GM12878 (cell line): ENCODE results near the gene RARG. TPM values are rescaled to one million over a fixed set of nuclear protein-coding genes. Genes with fewer than 3 reads are reported as not detected.
A peak's percentile ranks its signal among the peaks of the same experiment; 100 is the strongest.

Experiments used
- ATAC-seq: fragments of 200-7000 bp; cut with Tn5 transposase; 3 replicates; pipeline ENCODE4 v1.9.1; 2020; ENCODE audit warnings: mild to moderate bottlenecking, moderate library complexity
- BruUV-seq: library from RNA; stranded (reverse); fragments of 400-500 nt; replicated peaks from 2 replicates; lab custom pipeline; 2021; lab: Mats Ljungman, UMichigan
- CTCF ChIA-PET: fragments of 300-600 bp; sonication (Branson Sonifier 250); formaldehyde crosslinking; extraction: SDS; loops from one replicate; lab custom pipeline; 2021; ENCODE audit warnings: inconsistent platforms; lab: Yijun Ruan, JAX
- POLR2A ChIA-PET: fragments of 350-600 bp; formaldehyde crosslinking; extraction: SDS; loops from one replicate; lab custom pipeline; 2021; ENCODE audit warnings: inconsistent platforms; lab: Charles Lee
- RAD21 ChIA-PET: fragments of 300-600 bp; sonication (Branson Sonifier 250); formaldehyde crosslinking; loops from one replicate; lab custom pipeline; 2023; ENCODE audit warnings: antibody characterized with exemption; ENCODE audit not compliant: unreplicated experiment; lab: Charles Lee
- SMC1A ChIA-PET: fragments of 300-600 bp; sonication (Branson Sonifier 250); formaldehyde crosslinking; loops from one replicate; lab custom pipeline; 2023; ENCODE audit not compliant: unreplicated experiment, uncharacterized antibody; lab: Charles Lee
- DNase-seq: peaks from one replicate; pipeline ENCODE4 v3.0.0-alpha.2; 2011; ENCODE audit warnings: low read depth, low spot score
- FAIRE-seq: peaks from 3 replicates; lab custom pipeline; 2011; peaks lifted over from hg19 to GRCh38; lab: Jason Lieb, UNC
- H2AFZ ChIP-seq: 2 replicates; pipeline ENCODE4 v1.6.0; 2011; ENCODE audit warnings: low read depth, low read length, control low read depth; ENCODE audit not compliant: control insufficient read depth
- H3K27ac ChIP-seq: 2 replicates; pipeline ENCODE4 v1.5.1; 2011; ENCODE audit warnings: control low read depth; ENCODE audit not compliant: control insufficient read depth, insufficient read depth
- H3K27me3 ChIP-seq, 2 experiments: replicated peaks in 1 of 2; 2 replicates each; pipeline versions ENCODE4 v1.6.0 to v1.6.1; 2011; ENCODE audit warnings: low read length in 1 of 2; ENCODE audit not compliant: control insufficient read depth in 2 of 2, insufficient read depth in 2 of 2
- H3K36me3 ChIP-seq, 2 experiments: 2 replicates each; pipeline ENCODE4 v1.5.1; 2011; ENCODE audit warnings: low read length in 1 of 2; ENCODE audit not compliant: control insufficient read depth in 2 of 2, insufficient read depth in 2 of 2
- H3K4me1 ChIP-seq: 2 replicates; pipeline ENCODE4 v1.6.1; 2011; ENCODE audit warnings: mild to moderate bottlenecking, low read length, moderate library complexity, mixed read lengths; ENCODE audit not compliant: control insufficient read depth, insufficient read depth
- H3K4me2 ChIP-seq: 2 replicates; pipeline ENCODE4 v1.6.0; 2011; ENCODE audit warnings: control low read depth; ENCODE audit not compliant: control insufficient read depth, insufficient read depth
- H3K4me3 ChIP-seq: fragments of 200-600 bp; sonication (generic); 2 replicates; pipeline ENCODE4 v1.5.1; 2016
- H3K79me2 ChIP-seq: 2 replicates; pipeline ENCODE4 v1.6.0; 2011; ENCODE audit warnings: low read length; ENCODE audit not compliant: control insufficient read depth, insufficient read depth
- H3K9ac ChIP-seq: 2 replicates; pipeline ENCODE4 v1.8.0; 2011; ENCODE audit warnings: low read length, control low read depth, mixed read lengths; ENCODE audit not compliant: control insufficient read depth, insufficient read depth
- H3K9me3 ChIP-seq: replicated peaks from 3 replicates; pipeline ENCODE4 v1.5.1; 2011; ENCODE audit warnings: mild to moderate bottlenecking, low read length; ENCODE audit not compliant: control insufficient read depth, insufficient read depth
- H4K20me1 ChIP-seq: 2 replicates; pipeline ENCODE4 v1.6.0; 2011; ENCODE audit not compliant: control insufficient read depth, insufficient read depth
- ATF7 ChIP-seq: fragments of 450-650 bp; IDR thresholded peaks from 2 replicates; pipeline ENCODE4 v1.6.1; 2016; ENCODE audit warnings: low read depth, mild to moderate bottlenecking
- BCL11A ChIP-seq: IDR thresholded peaks from 2 replicates; pipeline ENCODE4 v1.6.1; 2011; ENCODE audit warnings: low read depth, low read length
- CBFB ChIP-seq: IDR thresholded peaks from 2 replicates; pipeline ENCODE4 v1.6.1; 2016; ENCODE audit warnings: antibody characterized with exemption, low read depth
- IKZF1 ChIP-seq: fragments of 450-650 bp; conservative IDR thresholded peaks from 2 replicates; pipeline ENCODE4 v1.6.1; 2017; ENCODE audit warnings: antibody characterized with exemption, mild to moderate bottlenecking
- LARP7 ChIP-seq: fragments of 450-650 bp; IDR thresholded peaks from 2 replicates; pipeline ENCODE4 v1.6.1; 2017; ENCODE audit warnings: mild to moderate bottlenecking
- MTA2 ChIP-seq: fragments of 450-650 bp; IDR thresholded peaks from 2 replicates; pipeline ENCODE4 v1.6.1; 2016; ENCODE audit warnings: low read depth, mild to moderate bottlenecking, moderate library complexity
- NFYB ChIP-seq: IDR thresholded peaks from 2 replicates; pipeline ENCODE4 v1.6.1; 2011; ENCODE audit warnings: low read depth, mild to moderate bottlenecking, low read length, improper control_type of control experiment, moderate library complexity; ENCODE audit not compliant: insufficient read depth
- NR2C2 ChIP-seq: IDR thresholded peaks from 2 replicates; pipeline ENCODE4 v1.6.1; 2011; ENCODE audit warnings: borderline replicate concordance, low read depth; ENCODE audit not compliant: control insufficient read depth, insufficient read length
- NRF1 ChIP-seq: conservative IDR thresholded peaks from 2 replicates; pipeline ENCODE4 v1.6.1; 2011; ENCODE audit warnings: mild to moderate bottlenecking, low read depth, low read length, improper control_type of control experiment
- PAX5 ChIP-seq: IDR thresholded peaks from 2 replicates; pipeline ENCODE4 v1.6.1; 2011; ENCODE audit warnings: low read depth, low read length, borderline replicate concordance
- PAX8 ChIP-seq: fragments of 450-650 bp; IDR thresholded peaks from 2 replicates; pipeline ENCODE4 v1.6.1; 2017; ENCODE audit warnings: mild to moderate bottlenecking, moderate library complexity
- POLR2A ChIP-seq: IDR thresholded peaks from 2 replicates; pipeline ENCODE4 v1.6.1; 2011; ENCODE audit warnings: low read depth, mild to moderate bottlenecking, low read length
- POU2F2 ChIP-seq: IDR thresholded peaks from 3 replicates; pipeline ENCODE4 v1.6.1; 2011; ENCODE audit warnings: low read depth, mild to moderate bottlenecking, low read length, borderline replicate concordance
- RAD51 ChIP-seq: fragments of 450-650 bp; IDR thresholded peaks from 2 replicates; pipeline ENCODE4 v1.6.1; 2016; ENCODE audit warnings: moderate library complexity, mild to moderate bottlenecking, inconsistent platforms
- RB1 ChIP-seq: fragments of 450-650 bp; formaldehyde crosslinking; IDR thresholded peaks from 2 replicates; pipeline ENCODE4 v1.6.1; 2017; ENCODE audit warnings: mild to moderate bottlenecking, borderline replicate concordance
- SPI1 ChIP-seq: IDR thresholded peaks from 2 replicates; pipeline ENCODE4 v1.6.1; 2011; ENCODE audit warnings: low read depth, mild to moderate bottlenecking, low read length, moderate library complexity, borderline replicate concordance; ENCODE audit not compliant: insufficient read depth
- WGBS: methylation state at CpG from one replicate; pipeline ENCODE4 v1.1.6; 2016; ENCODE audit warnings: low lambda C conversion rate; ENCODE audit not compliant: insufficient replicate concordance, insufficient coverage; ENCODE audit errors: missing lambda C conversion rate; 5-methylcytosine and 5-hydroxymethylcytosine counted together
- in situ Hi-C: fragments of 300-500 bp; cut with MboI; formaldehyde crosslinking; loops from 9 replicates; pipeline ENCODE4 v1.14.3; 2018; ENCODE audit warnings: mixed read lengths
- intact Hi-C: fragments of 100-400 bp; cut with micrococcal nuclease; formaldehyde crosslinking; loops from one replicate; pipeline ENCODE4 v1.14.2; 2022; ENCODE audit not compliant: unreplicated experiment
- polyA plus RNA-seq, 11 experiments: library from polyadenylated mRNA; depleted of rRNA in 4 of 11; unstranded in 6 of 11; stranded (reverse) in 5 of 11; fragments of >200 nt; fragmentation: Nextera tagmentation in 4 of 11; fragmentation: Illumina TruSeq in 1 of 11; extraction: Ambion mirVana in 4 of 11; extraction: Trizol in 1 of 11; gene quantifications; 1 replicate in 1 of 11; 2 replicates in 10 of 11; pipeline versions ENCODE4 v1.2.1 to v1.2.3, GENCODE V29; 2011 to 2016; ENCODE audit warnings: inconsistent platforms in 2 of 11, missing spikeins in 2 of 11, low read depth in 1 of 11
- total RNA-seq, 4 experiments: library from RNA; depleted of rRNA in 3 of 4; stranded (reverse); fragments of >200 nt in 3 of 4; fragmentation: Illumina TruSeq in 1 of 4; extraction: Trizol in 1 of 4; gene quantifications; 2 replicates each; pipeline versions ENCODE4 v1.2.1 to v1.2.3, GENCODE V29; 2013 to 2021
- TF ChIP-seq, protein P1 (sequence below), 3 experiments: IDR thresholded peaks in 2 of 3; conservative IDR thresholded peaks in 1 of 3; 2 replicates each; pipeline ENCODE4 v1.5.1; 2011; ENCODE audit warnings: low read depth in 3 of 3, low read length in 3 of 3, mild to moderate bottlenecking in 3 of 3, control low read depth in 2 of 3, moderate library complexity in 2 of 3, inconsistent platforms in 1 of 3, mixed read lengths in 1 of 3; ENCODE audit not compliant: control insufficient read depth in 2 of 3, insufficient read depth in 1 of 3; ENCODE audit errors: extremely low read depth in 1 of 3
- TF ChIP-seq, protein P2 (sequence below): fragments of 450-650 bp; conservative IDR thresholded peaks from 2 replicates; pipeline ENCODE4 v1.6.1; 2017; ENCODE audit warnings: mild to moderate bottlenecking, moderate library complexity
- TF ChIP-seq, protein P3 (sequence below): fragments of 450-650 bp; IDR thresholded peaks from 2 replicates; pipeline ENCODE4 v1.6.1; 2017; ENCODE audit warnings: low read depth, mild to moderate bottlenecking, moderate library complexity

Gene RARG
- total and polyA plus RNA-seq, 10 of the 15 experiments (the other 5 are each of a cell fraction or from before 2014, with no cell fraction given), result 0.27 to 8.1 (median 4.1) TPM

DNA sequence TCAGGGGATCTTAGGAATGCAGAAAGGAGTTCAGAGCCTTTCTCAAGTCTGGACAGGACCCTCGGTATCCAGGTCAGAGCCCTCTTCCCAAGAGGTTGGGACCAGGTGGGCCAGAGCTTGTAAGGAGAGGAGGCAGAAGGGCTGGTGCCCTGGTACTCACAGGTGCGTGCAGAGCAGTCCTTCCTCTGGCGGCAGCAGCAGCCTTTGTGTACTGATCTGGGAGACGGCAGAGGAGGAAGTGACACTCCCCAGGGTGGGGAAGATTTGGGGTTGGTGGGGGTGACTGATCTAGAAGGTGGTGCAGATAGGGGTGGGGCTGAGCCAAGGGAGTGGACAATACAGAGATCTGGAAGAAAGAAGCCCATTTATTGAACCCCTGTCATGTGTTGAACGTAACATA lies 25.0 kb downstream of the RARG start, which contains the start of gene ITGB7:
Gene ITGB7, minus strand, starts transcription at position 210 of the 400 bp plus-strand sequence. CDS start 6,808 bp downstream, outside the sequence.
- ChIA-PET SMC1A (interaction anchor here (0.8 to 16.4 kb wide), 14 partner anchors 8 to 117 kb away, joined by 3 to 155 read pairs (median 6); partner anchors contain the start of genes AAAS, CSAD, ESPL1 and ZNF740), POLR2A (interaction anchor here (0.6 to 6.5 kb wide), 11 partner anchors 7 to 1189 kb away, joined by 3 to 48 read pairs (median 4); partner anchors contain the start of genes AAAS, CSAD, ESPL1 and ZNF740), CTCF (interaction anchor here (0.6 to 15.7 kb wide), 16 partner anchors 7 to 138 kb away, joined by 3 to 315 read pairs (median 6); partner anchors contain the start of genes CSAD, ESPL1, PFDN5 and ZNF740), RAD21 (interaction anchor here (1.0 to 6.6 kb wide), 7 partner anchors 12 to 117 kb away, joined by 3 to 58 read pairs (median 4); partner anchors contain the start of genes CSAD, ESPL1 and ZNF740)
- H3K4me1 ChIP-seq, result peaks cover 46% of the 10 kb centered on the region
- in situ Hi-C loops, result no loop called here
- no peaks in the 10 kb centered on the region for H3K9me3 ChIP-seq
- BruUV-seq, result no TSS peak
- ATAC-seq, result peak; percentile 71
- 9% methylated on average over 5 of the region's 5 CpGs for WGBS
- no peaks in the 10 kb centered on the region for H3K27me3 ChIP-seq
- peak within 1 kb of the TSS; percentile 93 for H3K27ac ChIP-seq
- H2AFZ ChIP-seq, result no peak within 1 kb of the TSS
- H3K9ac ChIP-seq, result peak within 1 kb of the TSS; percentile 90
- H3K79me2 ChIP-seq, result peaks cover 56% of the 10 kb centered on the region
- peaks cover 0 to 17% of the 10 kb centered on the region in 2 experiments; a peak in 3 of 4 replicates for H3K36me3 ChIP-seq
- peak; percentile 64 for DNase-seq
- intact Hi-C loops, result loop anchor here (2.0 kb wide), 1 partner anchor 48 kb away; no protein-coding TSS in a partner anchor
- peak within 1 kb of the TSS; percentile 84 for H3K4me2 ChIP-seq
- no peak for FAIRE-seq
- peak within 1 kb of the TSS; percentile 90 for H3K4me3 ChIP-seq
- H4K20me1 ChIP-seq, result no peaks in the 10 kb centered on the region
- TF ChIP-seq POU2F2 (peak; percentile 86), PAX5 (peak; percentile 58; the same call in 1 of the 2 replicates), RAD51 (no peak), POLR2A (peak; percentile 97), NFYB (no peak), SPI1 (peak; percentile 86; the same call in 1 of the 2 replicates), IKZF1 (peak; percentile 68), RB1 (peak; percentile 55), NR2C2 (no peak), ATF7 (peak; percentile 47), LARP7 (peak; percentile 51; the same call in 1 of the 2 replicates), CBFB (peak; percentile 61; the same call in 1 of the 2 replicates), PAX8 (no peak), MTA2 (peak; percentile 42; the same call in 1 of the 2 replicates), NRF1 (no peak), BCL11A (0 out of 2 replicates have a peak, but pooled peaks have one; percentile 25)
- TF ChIP-seq, protein P1, sequence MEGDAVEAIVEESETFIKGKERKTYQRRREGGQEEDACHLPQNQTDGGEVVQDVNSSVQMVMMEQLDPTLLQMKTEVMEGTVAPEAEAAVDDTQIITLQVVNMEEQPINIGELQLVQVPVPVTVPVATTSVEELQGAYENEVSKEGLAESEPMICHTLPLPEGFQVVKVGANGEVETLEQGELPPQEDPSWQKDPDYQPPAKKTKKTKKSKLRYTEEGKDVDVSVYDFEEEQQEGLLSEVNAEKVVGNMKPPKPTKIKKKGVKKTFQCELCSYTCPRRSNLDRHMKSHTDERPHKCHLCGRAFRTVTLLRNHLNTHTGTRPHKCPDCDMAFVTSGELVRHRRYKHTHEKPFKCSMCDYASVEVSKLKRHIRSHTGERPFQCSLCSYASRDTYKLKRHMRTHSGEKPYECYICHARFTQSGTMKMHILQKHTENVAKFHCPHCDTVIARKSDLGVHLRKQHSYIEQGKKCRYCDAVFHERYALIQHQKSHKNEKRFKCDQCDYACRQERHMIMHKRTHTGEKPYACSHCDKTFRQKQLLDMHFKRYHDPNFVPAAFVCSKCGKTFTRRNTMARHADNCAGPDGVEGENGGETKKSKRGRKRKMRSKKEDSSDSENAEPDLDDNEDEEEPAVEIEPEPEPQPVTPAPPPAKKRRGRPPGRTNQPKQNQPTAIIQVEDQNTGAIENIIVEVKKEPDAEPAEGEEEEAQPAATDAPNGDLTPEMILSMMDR (IDR thresholded peaks at IDR 0.05 in 2 of 3, conservative IDR thresholded peaks at IDR 0.05 in 1 of 3; ENCODE audit: control insufficient read depth in 2 of 3, extremely low read depth in 1 of 3, insufficient read depth in 1 of 3, low read depth in 3 of 3, low read length in 3 of 3), result 0 out of 6 replicates have a peak, but pooled peaks of 1 of the 3 experiments have one; percentile 3
- TF ChIP-seq, protein P2, sequence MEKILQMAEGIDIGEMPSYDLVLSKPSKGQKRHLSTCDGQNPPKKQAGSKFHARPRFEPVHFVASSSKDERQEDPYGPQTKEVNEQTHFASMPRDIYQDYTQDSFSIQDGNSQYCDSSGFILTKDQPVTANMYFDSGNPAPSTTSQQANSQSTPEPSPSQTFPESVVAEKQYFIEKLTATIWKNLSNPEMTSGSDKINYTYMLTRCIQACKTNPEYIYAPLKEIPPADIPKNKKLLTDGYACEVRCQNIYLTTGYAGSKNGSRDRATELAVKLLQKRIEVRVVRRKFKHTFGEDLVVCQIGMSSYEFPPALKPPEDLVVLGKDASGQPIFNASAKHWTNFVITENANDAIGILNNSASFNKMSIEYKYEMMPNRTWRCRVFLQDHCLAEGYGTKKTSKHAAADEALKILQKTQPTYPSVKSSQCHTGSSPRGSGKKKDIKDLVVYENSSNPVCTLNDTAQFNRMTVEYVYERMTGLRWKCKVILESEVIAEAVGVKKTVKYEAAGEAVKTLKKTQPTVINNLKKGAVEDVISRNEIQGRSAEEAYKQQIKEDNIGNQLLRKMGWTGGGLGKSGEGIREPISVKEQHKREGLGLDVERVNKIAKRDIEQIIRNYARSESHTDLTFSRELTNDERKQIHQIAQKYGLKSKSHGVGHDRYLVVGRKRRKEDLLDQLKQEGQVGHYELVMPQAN, result peak; percentile 54; the same call in 1 of the 2 replicates
- TF ChIP-seq, protein P3, sequence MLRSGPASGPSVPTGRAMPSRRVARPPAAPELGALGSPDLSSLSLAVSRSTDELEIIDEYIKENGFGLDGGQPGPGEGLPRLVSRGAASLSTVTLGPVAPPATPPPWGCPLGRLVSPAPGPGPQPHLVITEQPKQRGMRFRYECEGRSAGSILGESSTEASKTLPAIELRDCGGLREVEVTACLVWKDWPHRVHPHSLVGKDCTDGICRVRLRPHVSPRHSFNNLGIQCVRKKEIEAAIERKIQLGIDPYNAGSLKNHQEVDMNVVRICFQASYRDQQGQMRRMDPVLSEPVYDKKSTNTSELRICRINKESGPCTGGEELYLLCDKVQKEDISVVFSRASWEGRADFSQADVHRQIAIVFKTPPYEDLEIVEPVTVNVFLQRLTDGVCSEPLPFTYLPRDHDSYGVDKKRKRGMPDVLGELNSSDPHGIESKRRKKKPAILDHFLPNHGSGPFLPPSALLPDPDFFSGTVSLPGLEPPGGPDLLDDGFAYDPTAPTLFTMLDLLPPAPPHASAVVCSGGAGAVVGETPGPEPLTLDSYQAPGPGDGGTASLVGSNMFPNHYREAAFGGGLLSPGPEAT, result 0 out of 2 replicates have a peak, but pooled peaks have one; percentile 22
